CD8-positive, alpha-beta memory T cell (primary cell): ENCODE data around the gene ZDHHC18. TPM values are rescaled to one million over a fixed set of nuclear protein-coding genes. Genes with fewer than 3 reads are reported as not detected.

Experiments used
- CTCF ChIA-PET: fragments of 350-600 bp; sonication (Branson Sonifier 250); formaldehyde crosslinking; loops from one replicate; lab custom pipeline; 2021; ENCODE audit warnings: antibody characterized with exemption; lab: Charles Lee
- POLR2A ChIA-PET: fragments of 350-600 bp; sonication (Branson Sonifier 250); formaldehyde crosslinking; loops from one replicate; lab custom pipeline; 2021; ENCODE audit warnings: antibody characterized with exemption; lab: Charles Lee
- DNase-seq, 5 donors: peaks; one replicate each; pipeline versions ENCODE4 v3.0.0 to v3.0.0-alpha.2; 2020 to 2022; ENCODE audit warnings: mixed read lengths in 1 of 5
- H3K27ac ChIP-seq: one replicate; pipeline ENCODE4 v1.7.0; 2013; ENCODE audit warnings: low read depth, mild to moderate bottlenecking, low read length, moderate library complexity
- H3K27me3 ChIP-seq: 2 replicates; pipeline ENCODE4 v1.7.0; 2013; ENCODE audit warnings: low read length, mild to moderate bottlenecking; ENCODE audit not compliant: insufficient read depth, poor library complexity, severe bottlenecking
- H3K36me3 ChIP-seq: 2 replicates; pipeline ENCODE4 v1.7.0; 2013; ENCODE audit warnings: mild to moderate bottlenecking, low read length, moderate library complexity; ENCODE audit not compliant: insufficient read depth
- H3K4me1 ChIP-seq: 2 replicates; pipeline ENCODE4 v1.7.0; 2013; ENCODE audit warnings: mild to moderate bottlenecking, low read length, moderate library complexity; ENCODE audit not compliant: insufficient read depth
- H3K4me3 ChIP-seq: 2 replicates; pipeline ENCODE4 v1.7.0; 2013; ENCODE audit warnings: mild to moderate bottlenecking, low read length
- H3K9me3 ChIP-seq: 2 replicates; pipeline ENCODE4 v1.7.0; 2013; ENCODE audit warnings: mild to moderate bottlenecking, low read length
- H3K27ac Mint-ChIP-seq, 8 donors: one replicate each; pipeline ENCODE4 v1.8.0; 2020 to 2021; ENCODE audit warnings: mixed read lengths in 8 of 8, mild to moderate bottlenecking in 6 of 8, inconsistent platforms in 3 of 8, moderate library complexity in 3 of 8
- H3K27me3 Mint-ChIP-seq, 2 donors: one replicate each; pipeline ENCODE4 v1.8.0; 2020 to 2021; ENCODE audit warnings: mixed read lengths in 2 of 2, mild to moderate bottlenecking in 1 of 2, moderate library complexity in 1 of 2
- H3K36me3 Mint-ChIP-seq, 3 donors: one replicate each; pipeline ENCODE4 v1.8.0; 2020 to 2021; ENCODE audit warnings: mixed read lengths in 3 of 3, inconsistent platforms in 1 of 3, mild to moderate bottlenecking in 1 of 3
- H3K4me1 Mint-ChIP-seq, 3 donors: one replicate each; pipeline ENCODE4 v1.8.0; 2020 to 2021; ENCODE audit warnings: mixed read lengths in 3 of 3, inconsistent platforms in 1 of 3, mild to moderate bottlenecking in 1 of 3
- H3K4me3 Mint-ChIP-seq, 7 donors: one replicate each; pipeline ENCODE4 v1.8.0; 2020 to 2021; ENCODE audit warnings: mixed read lengths in 7 of 7, mild to moderate bottlenecking in 6 of 7, moderate library complexity in 4 of 7, inconsistent platforms in 2 of 7
- H3K9me3 Mint-ChIP-seq, 5 donors: one replicate each; pipeline ENCODE4 v1.8.0; 2020 to 2022; ENCODE audit warnings: mixed read lengths in 5 of 5, mild to moderate bottlenecking in 3 of 5, moderate library complexity in 2 of 5, inconsistent platforms in 1 of 5
- polyA plus RNA-seq: library from polyadenylated mRNA; unstranded; fragments of 300-500 nt; fragmentation: Illumina TruSeq; gene quantifications from one replicate; pipeline ENCODE4 v1.2.3, GENCODE V29; 2021
- total RNA-seq, 2 experiments: library from RNA; stranded (reverse); gene quantifications; one replicate each; pipeline ENCODE4 v1.2.3, GENCODE V29; 2021

ZDHHC18 gene
- total and polyA plus RNA-seq, 3 experiments from 2014 or later, result 21.7 to 66.0 (median 61.5) TPM

DNA sequence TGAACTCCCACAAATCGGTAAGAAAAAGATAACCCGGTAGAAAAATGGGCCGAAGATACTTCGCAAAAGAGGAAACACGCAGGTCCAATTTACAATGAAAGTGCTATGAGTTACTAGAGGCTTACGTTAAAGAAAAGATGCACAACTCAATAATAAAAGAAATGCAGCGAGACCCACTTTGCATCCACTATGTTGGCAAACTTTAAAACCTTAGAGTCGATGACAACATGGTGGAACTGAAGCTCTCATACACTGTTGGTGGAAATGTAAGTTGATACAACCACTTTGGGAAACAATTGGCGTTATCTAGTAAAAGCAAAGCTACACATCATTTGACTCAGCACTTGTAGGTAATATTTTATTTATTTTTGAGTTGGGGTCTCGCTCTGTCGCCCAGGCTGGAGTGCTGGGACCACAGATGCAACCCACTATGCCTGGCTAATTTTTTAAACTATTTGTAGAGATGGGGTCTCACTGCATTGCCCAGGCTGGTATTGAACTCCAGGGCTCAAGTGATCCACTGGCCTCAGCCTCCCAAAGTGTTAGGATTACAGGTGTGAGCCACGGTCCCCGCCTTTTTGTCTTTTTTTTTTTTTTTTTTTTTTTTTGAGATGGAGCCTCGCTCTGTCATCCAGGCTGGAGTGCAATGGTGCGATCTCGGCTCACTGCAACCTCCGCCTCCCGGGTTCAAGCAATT, 74.5 kb downstream of the ZDHHC18 start:
- no peaks in the 10 kb centered on the region for H3K9me3 ChIP-seq
- Mint-ChIP-seq H3K4me3 (peak overlapping the region; percentile 88 to 99 (median 93)), H3K36me3 (peaks cover 0 to 36% (median 3%) of the 10 kb centered on the region in 3 donors), H3K4me1 (peaks cover 27 to 46% (median 37%) of the 10 kb centered on the region in 3 donors), H3K27me3 (no peaks in the 10 kb centered on the region), H3K9me3 (no peaks in the 10 kb centered on the region), H3K27ac (peak overlapping the region; percentile 92 to 100 (median 98))
- CTCF ChIA-PET, result interaction anchor here (0.9 to 2.6 kb wide), 7 partner anchors 11 to 80 kb away, joined by 3 to 13 read pairs (median 3); partner anchors contain the start of genes GPN2 and NR0B2
- H3K4me1 ChIP-seq, result peaks cover 20% of the 10 kb centered on the region
- peak overlapping the region; percentile 87 for H3K27ac ChIP-seq
- H3K27me3 ChIP-seq, result no peaks in the 10 kb centered on the region
- no peak for DNase-seq
- H3K4me3 ChIP-seq, result peak overlapping the region; percentile 92
- POLR2A ChIA-PET, result interaction anchor here (0.6 to 2.3 kb wide), 7 partner anchors 11 to 429 kb away, joined by 3 to 39 read pairs (median 4); partner anchors contain the start of genes GPN2, HMGN2 and NUDC
- H3K36me3 ChIP-seq, result peaks cover 6% of the 10 kb centered on the region

Other genes starting within 250 kb of the ZDHHC18 start
- 10 to 100 TPM; 88.4 to 90.9 TPM for gene ARID1A, start 130.7 kb upstream of the ZDHHC18 start, total RNA-seq
- gene ARID1A, start 130.7 kb upstream of the ZDHHC18 start, polyA plus RNA-seq, result 31.6 TPM
- 10 to 100 TPM; 23.6 to 24.9 TPM for gene PIGV, start 38.7 kb upstream of the ZDHHC18 start, total RNA-seq
- 19.1 TPM for gene PIGV, start 38.7 kb upstream of the ZDHHC18 start, polyA plus RNA-seq
- gene SFN, start 36.5 kb downstream of the ZDHHC18 start, total RNA-seq, result under 1 TPM in 1 of 2 experiments, not detected in 1; 0.37 TPM
- not detected for gene SFN, start 36.5 kb downstream of the ZDHHC18 start, polyA plus RNA-seq
- 10 to 100 TPM; 60.2 to 69.9 TPM for gene GPN2, start 63.6 kb downstream of the ZDHHC18 start, total RNA-seq
- 18.8 TPM for gene GPN2, start 63.6 kb downstream of the ZDHHC18 start, polyA plus RNA-seq
- 10 to 100 TPM; 20.0 to 21.3 TPM for gene GPATCH3, start 73.8 kb downstream of the ZDHHC18 start, total RNA-seq
- 15.2 TPM for gene GPATCH3, start 73.8 kb downstream of the ZDHHC18 start, polyA plus RNA-seq
- gene NR0B2, start 87.3 kb downstream of the ZDHHC18 start, total RNA-seq, result not detected
- gene NR0B2, start 87.3 kb downstream of the ZDHHC18 start, polyA plus RNA-seq, result not detected
- gene NUDC, start 95.1 kb downstream of the ZDHHC18 start, total RNA-seq, result 100 to 1,000 TPM; 167 to 168 TPM
- gene NUDC, start 95.1 kb downstream of the ZDHHC18 start, polyA plus RNA-seq, result 122 TPM
- gene KDF1, start 133.8 kb downstream of the ZDHHC18 start, total RNA-seq, result under 1 TPM; 0.24 to 0.39 TPM
- gene KDF1, start 133.8 kb downstream of the ZDHHC18 start, polyA plus RNA-seq, result 4.6 TPM
- 1 to 10 TPM in 1 of 2 experiments, under 1 TPM in 1; 0.73 to 1.2 TPM for gene TRNP1, start 167.0 kb downstream of the ZDHHC18 start, total RNA-seq
- not detected for gene TRNP1, start 167.0 kb downstream of the ZDHHC18 start, polyA plus RNA-seq
- not detected for gene TENT5B, start 186.2 kb downstream of the ZDHHC18 start, total RNA-seq
- gene TENT5B, start 186.2 kb downstream of the ZDHHC18 start, polyA plus RNA-seq, result not detected